Measurements from ENCODE around the gene PRKN.

PRKN gene

GRCh38 chr6:161557333-161558107 lies 1170.0 kb downstream of the PRKN start:
- no peak for DNase-seq

DNA sequence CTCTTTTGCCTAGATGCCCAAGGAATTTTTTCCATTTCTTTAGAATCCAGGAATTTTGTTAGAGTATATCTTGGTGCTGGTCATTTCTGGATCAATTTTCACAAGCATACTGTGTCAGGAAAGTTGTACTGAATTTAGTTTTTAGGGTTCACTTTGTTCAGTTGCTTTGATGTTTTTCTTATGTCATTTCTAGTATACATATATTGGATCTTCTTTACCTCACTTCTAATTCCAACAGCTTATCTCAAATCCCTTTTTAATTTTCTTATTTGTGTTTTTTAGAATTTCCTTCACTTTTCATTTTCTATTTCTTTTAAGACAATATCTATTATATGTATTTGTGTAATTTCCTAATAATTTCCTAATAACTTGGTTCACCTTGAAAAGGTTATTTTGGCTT lies 1172.7 kb downstream of the PRKN start:
- no peak for DNase-seq

DNA sequence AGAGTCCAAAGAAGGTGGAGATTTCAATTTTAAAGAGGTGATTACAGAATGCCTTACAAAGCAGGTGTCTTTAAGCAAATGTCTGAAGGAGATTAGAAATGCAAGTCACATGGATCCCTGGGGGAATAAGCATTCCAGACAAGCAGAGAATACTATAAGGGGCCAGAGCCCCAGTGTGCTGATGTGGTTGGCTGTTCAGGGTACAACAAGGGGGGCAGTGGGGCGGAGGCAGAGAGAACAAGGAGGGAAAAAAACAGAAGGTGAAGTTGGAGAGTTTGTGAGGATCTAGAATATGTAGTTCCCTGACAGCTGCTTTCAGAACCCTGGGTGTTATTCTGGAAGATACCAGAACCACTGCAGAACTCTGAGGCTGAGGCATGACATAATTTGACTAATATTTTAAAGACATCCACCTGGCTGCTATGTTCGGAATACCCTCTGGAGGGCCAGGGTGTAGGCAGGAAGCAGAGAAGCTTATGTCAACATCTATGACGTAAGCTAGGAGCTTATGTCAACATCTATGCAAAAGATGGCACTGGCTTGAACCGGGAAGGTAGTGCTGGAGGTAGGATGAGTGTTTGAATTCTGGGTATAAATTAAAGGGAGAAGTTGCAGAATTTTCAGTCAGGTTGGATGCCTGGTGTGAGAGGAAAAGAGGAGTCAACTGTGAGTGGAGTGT lies 1177.5 kb downstream of the PRKN start:
- DNase-seq: no peak

- no peak for DNase-seq
Observed at GRCh38 chr6:161548713-161549296, 1178.8 kb downstream of the PRKN start.

- DNase-seq: no peak
Observed at GRCh38 chr6:161547617-161548016, 1179.9 kb downstream of the PRKN start.

DNA sequence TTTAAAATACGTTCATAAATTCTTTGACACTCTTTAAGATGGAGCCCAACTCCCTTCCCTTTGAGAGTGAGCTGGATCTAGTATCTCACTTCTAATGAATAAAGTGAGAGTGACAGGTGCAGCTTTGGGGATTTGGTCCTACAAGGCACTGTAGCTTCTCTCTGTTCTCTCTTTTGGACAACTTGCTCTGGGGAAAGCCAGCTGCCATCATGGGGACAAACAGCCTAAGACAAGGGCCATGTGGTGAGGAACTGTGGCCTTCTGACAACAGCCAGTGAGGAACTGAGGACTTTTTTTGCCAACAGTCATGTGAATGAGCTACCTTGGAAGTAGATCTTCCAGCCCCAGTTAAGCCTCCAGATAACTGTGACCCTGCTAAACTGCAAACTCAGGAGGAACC lies 1180.9 kb downstream of the PRKN start:
- no peak for DNase-seq

GRCh38 chr6:161545741-161546140 lies 1181.8 kb downstream of the PRKN start:
- DNase-seq: no peak

DNA sequence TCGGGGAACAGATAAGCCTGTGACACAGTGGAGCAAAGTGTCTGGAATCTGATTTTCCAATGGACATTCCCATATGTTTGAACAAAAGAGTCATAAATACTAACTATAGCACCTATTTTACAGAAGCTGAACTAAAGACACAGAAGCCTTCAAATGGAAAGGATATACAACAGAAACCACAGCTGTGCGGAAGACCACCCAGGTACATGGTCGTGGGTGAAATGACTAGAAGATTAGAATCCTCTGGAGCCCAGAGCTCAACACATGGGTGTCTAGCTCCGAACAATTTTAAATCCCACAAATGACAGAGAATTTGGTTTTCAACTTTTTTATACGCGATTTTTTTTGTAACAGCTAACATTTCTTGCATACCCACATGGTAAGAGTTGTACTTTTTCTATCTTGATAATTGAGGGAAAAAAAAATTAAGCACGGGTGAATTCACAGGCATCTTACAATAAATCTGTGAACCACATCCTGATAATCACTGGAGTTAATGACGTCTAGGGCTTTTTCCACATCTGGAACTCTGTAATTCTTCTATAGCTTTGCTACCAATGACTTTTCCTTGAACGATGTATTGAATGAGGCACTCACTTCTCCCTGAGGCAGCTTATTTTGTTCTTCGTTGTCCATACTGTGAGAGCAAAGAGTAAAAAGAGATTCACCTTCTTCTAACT lies 1182.6 kb downstream of the PRKN start:
- no peak for DNase-seq

DNA sequence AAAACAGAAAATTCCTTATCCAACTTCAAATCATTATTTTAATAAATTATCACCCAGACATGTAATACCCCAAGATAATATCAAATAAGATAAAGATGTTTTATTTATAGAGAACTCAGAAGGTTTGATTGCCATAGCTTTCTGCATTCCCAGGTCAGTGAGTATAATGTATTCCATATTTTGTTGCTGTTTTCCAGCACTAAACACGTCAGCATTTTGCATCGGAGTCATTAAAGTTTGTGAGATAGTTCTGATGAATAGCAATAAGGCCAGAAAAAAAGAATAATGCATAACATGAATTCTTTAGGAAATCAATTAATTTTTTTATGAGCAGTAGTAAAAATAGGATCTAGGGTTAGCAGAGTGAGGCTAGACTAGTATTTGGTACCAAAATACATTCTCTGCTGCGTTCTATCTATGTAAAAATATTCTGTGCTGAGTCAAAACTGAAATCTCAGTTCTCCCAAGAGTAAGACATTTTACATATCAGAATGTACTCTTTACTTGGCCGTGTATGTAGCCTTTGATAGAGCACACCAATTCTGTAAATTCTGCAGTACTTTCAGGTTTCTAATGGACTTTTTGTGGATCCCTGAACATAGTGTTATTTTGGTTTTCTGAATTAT lies 1183.8 kb downstream of the PRKN start:
- no peak for DNase-seq

DNA sequence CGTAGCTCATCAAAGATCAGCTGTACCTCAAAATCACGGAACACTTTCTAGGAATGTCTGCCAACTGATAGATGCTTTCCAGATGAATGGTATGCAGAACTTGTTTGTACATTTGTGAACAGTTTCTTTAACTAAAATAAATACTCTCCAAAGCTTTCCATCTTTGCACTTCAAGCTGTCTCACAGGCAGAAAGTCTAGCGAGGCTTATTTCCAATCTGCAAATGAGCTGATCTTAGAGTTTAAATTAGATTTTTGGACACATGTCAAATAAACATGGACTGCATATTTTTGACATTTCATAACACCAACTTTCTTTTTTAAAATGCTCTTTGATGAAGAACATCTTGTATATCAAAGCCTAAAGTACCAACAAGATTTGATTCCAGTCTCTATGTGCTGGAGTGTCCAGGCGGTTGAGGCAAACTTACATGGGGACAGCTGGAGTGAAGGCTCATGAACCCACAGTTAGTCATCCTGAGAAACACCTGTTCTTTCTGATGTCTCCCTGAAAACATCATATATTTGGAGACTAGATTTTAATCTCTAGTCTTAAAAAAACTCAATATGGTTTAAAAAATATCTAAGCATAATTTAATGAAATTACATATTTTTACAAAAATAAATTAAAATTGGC lies 1185.1 kb downstream of the PRKN start:
- DNase-seq: no peak

DNA sequence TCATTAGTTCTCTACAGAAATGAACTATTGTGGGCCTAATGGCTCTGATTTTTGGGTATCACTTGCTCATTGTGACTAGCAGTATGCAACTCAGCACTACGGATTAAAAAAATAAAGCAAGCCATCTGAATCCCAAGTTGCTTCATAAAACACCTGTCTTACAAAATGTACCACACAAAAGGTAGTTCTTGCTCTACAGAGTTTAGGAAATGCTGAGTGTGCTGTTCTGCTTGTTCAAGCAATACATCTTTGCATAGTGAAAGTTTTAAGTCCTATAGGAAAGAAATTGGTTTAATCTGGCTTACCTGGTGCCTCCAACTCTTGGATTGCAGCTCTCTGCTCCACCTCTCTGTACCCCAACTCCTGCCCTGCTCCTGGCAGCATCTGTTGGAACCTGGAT lies 1187.0 kb downstream of the PRKN start:
- no peak for DNase-seq

DNA sequence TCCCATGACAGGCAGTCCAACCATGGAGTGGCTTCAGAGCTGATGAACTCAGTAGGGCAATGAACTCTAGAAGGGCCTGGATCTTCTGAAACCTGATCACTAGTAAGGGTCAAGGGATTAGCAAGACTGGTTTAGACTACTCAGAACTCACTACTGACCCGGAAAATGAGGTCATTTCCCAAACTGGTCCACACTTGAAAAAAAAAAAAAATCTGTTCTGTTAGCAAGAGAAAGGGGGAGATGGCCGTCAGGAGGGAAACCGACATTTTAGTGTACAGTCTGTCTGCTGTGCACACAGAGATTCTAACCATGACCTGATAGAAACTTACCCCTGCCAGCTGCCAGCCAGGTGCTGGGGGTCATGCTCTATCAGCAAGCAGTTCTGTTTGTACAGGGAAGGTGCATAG lies 1191.3 kb downstream of the PRKN start:
- DNase-seq: no peak

- no peak for DNase-seq
Observed at GRCh38 chr6:161534264-161534873, 1193.2 kb downstream of the PRKN start.

DNA sequence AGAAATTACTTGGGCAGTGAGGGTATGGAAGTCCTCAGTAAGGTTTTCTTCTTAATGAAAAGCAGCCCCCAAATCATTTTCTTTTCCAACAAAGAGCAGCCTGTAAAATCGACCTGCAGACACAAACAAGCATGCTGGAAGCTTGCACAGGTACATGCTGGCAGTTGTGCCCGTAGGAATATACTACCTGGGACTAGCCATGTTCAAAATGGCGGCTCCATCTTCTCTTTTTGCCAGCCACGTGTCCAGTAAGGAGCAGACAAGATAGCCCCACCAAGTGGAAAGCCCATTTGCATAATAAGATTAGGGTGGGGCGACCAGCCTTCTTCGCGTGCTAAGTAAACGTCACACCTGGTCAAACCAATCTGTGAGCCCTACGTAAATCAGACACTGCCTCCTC lies 1194.3 kb downstream of the PRKN start:
- DNase-seq: no peak

GRCh38 chr6:161532536-161532935 lies 1195.0 kb downstream of the PRKN start:
- DNase-seq: no peak

GRCh38 chr6:161526794-161527193 lies 1200.8 kb downstream of the PRKN start:
- no peak for DNase-seq

GRCh38 chr6:161523362-161523761 lies 1204.2 kb downstream of the PRKN start:
- no peak for DNase-seq

GRCh38 chr6:161522276-161522675 lies 1205.3 kb downstream of the PRKN start:
- no peak for DNase-seq

DNA sequence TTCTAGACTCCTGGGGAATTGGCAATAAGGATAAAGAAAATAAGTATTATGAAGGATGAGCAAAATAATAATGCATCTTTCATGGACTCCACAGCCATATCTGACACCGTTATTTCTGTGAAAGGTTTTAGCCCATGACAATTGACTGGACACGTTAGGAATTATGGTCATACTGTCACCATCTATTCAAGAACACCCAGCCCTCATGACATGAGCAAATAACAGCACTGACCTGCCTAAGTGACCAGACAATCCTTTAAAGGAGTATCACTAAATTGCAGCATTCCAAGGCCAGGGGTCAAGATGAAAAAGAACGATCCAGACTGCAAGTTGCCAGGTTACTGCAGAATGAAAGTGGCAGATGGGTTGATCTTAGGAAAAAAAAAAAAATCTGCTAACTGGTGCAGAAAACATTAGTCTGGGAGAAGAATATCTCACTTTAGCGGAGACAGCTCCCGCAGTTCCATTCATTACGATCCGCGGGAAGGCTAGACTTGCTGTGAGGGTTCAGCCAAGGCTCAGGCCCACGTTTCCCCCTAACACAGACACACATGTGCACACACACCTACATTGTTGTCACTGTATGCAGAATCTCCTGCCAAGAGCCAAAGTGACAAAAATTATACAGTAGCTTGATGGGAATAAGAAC lies 1216.0 kb downstream of the PRKN start:
- no peak for DNase-seq

DNA sequence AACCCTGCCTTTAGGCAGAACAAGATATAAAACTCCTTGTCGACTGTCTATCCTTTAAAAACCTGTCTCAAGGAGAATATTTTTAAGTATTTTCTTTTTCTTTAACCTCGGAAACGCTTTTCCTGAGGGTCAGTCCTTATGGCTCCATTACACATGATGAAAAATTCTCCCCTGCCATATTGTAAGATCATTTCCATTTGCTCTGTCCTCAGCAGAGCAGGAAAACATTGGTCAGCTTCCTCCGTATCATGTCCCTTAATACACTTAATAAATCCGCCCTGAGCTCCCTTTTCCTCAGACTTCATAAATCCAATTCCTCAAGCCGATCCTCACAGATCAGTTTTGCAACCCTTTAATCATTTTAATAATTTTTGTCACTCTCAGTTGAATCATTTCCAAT lies 1219.2 kb downstream of the PRKN start:
- DNase-seq: no peak

GRCh38 chr6:161507375-161507774 lies 1220.2 kb downstream of the PRKN start:
- DNase-seq: no peak

DNA sequence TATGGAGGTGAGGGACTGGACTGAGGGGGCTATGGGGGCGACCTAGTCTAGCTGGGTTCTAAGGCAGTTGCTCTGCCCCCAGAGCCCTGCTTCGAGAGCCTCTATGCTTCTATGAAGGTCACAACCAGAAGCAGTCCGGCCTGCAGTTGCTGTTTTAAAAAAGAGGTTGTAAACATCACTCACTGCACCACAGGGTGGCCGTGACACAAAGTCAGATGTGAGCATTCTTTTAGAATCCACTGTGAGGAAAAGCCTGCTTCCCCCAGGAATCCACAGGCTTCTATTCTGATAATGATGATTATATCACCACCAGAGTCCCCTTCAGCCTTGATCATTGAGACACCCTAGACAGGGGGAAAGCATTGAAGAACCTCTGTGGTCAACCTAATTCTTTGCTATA lies 1224.0 kb downstream of the PRKN start:
- no peak for DNase-seq

Measured in right forelimb (tissue), 1 donor.